Measurements from ENCODE around the gene IL25. TPM values are rescaled to one million over a fixed set of nuclear protein-coding genes. Genes with fewer than 3 reads are reported as not detected.

The IL25 gene
- total and polyA plus RNA-seq, 2 of the 4 experiments (the other 2 are of a cell fraction): not detected

- Histone ChIP-seq H4K20me1 (ENCODE audit: insufficient read depth, low read length) (no peaks in the 10 kb centered on the region), H3K4ac (ENCODE audit: low read depth, low read length) (no peak overlapping the region), H3K79me1 (ENCODE audit: low read depth in 1 of 2, low read length in 2 of 2) (no peaks in the 10 kb centered on the region), H3K36me3 (ENCODE audit: control insufficient read depth, insufficient read depth, low read length) (no peaks in the 10 kb centered on the region), H2AFZ (replicated peaks; ENCODE audit: low read length, poor library complexity) (no peak overlapping the region), H3K56ac (ENCODE audit: extremely low read depth, insufficient read depth, low read length) (no peak overlapping the region), H4K8ac (ENCODE audit: low read depth in 2 of 2, low read length in 2 of 2) (no peak overlapping the region), H3K4me2 (ENCODE audit: low read depth, low read length) (no peak overlapping the region), H2BK20ac (ENCODE audit: low read depth, low read length) (no peak overlapping the region), H3K27me3 (ENCODE audit: control insufficient read depth, insufficient read depth, low read length) (peaks cover 44% of the 10 kb centered on the region), H3K9ac (ENCODE audit: low read depth, low read length) (no peak overlapping the region), H3K4me3 (ENCODE audit: insufficient read depth, low read depth, low read length) (no peak overlapping the region), H3K14ac (replicated peaks; ENCODE audit: low read depth, low read length) (no peak overlapping the region), H2AK9ac (replicated peaks; ENCODE audit: low read depth, low read length, poor library complexity) (no peak overlapping the region), H4K5ac (ENCODE audit: low read depth, low read length) (no peak overlapping the region), H2BK5ac (ENCODE audit: low read depth, low read length, poor library complexity, severe bottlenecking) (no peak overlapping the region), H3K4me1 (ENCODE audit: control insufficient read depth, insufficient read depth, low read length) (no peaks in the 10 kb centered on the region), H2BK15ac (ENCODE audit: low read depth, low read length) (no peak overlapping the region), H3K27ac (ENCODE audit: insufficient read depth, low read length) (no peak overlapping the region), H2BK120ac (ENCODE audit: low read depth, low read length) (no peak overlapping the region), H3K9me3 (ENCODE audit: control insufficient read depth, insufficient read depth, low read length) (no peaks in the 10 kb centered on the region), H3K18ac (ENCODE audit: low read depth, low read length) (no peak overlapping the region), H3K9me1 (ENCODE audit: insufficient read depth, low read length) (no peaks in the 10 kb centered on the region), H2AK5ac (ENCODE audit: low read depth, low read length) (no peak overlapping the region), H3K23ac (ENCODE audit: low read depth, low read length) (no peak overlapping the region), H4K91ac (ENCODE audit: insufficient read depth, low read depth, low read length) (no peak overlapping the region)
- no peak for TF ChIP-seq MAZ (IDR thresholded peaks at IDR 0.05; ENCODE audit: borderline replicate concordance, low read depth, low read length)
- no peak for TF ChIP-seq MXI1 (IDR thresholded peaks at IDR 0.05; ENCODE audit: borderline replicate concordance, low read depth, low read length)
- WGBS, 2 experiments (ENCODE audit: extremely low coverage in 2 of 2, insufficient read length in 1 of 2): no CpG with 5 or more reads among the region's 2 CpGs
- no TSS peak for BruUV-seq (replicated peaks)
- in situ Hi-C loops (cut with MboI; ENCODE audit: low sequenced_read_pairs): no loop called here
- intact Hi-C loops (cut with micrococcal nuclease): no loop called here
- dilution Hi-C loops (cut with HindIII; ENCODE audit: low sequenced_read_pairs, unreplicated experiment): no loop called here
- ChIA-PET CTCF (no interaction called here), POLR2A (ENCODE audit: unreplicated experiment) (no interaction called here)
- DNase-seq (no peak), ATAC-seq (ENCODE audit: low read depth) (no peak)
Observed at GRCh38 chr14:23385244-23385641, 12.6 kb downstream of the IL25 start.
